ENCODE results near the gene PIEZO2.
"Not testable (repeated sequence)": the region's sequence is repeated elsewhere in the genome, so short reads cannot be mapped to it uniquely, and the experiment has no call there.

The PIEZO2 gene

GRCh38 chr18:10923551-10924070 is 225.8 kb downstream of the PIEZO2 start:
- DNase-seq = no peak

GRCh38 chr18:10923141-10923540 is 226.2 kb downstream of the PIEZO2 start:
- no peak for DNase-seq

DNA sequence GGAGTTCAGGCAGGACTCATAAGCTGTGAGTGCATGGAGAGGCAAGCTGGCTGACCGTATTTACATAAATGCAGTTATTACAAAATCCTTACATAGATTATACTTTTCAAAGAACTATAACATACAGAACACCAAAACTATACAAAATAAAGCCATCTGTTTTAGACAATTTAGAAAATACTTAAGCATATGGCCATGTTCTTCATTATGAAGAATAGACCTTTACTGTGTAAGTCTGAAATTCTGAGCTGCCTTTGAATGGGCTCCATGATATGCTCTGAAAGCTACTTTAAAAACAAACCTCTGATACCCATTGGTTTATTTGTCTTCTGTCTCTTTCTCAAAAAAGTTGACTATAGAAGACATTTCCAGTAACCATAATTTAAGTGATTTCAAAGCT is 226.7 kb downstream of the PIEZO2 start:
- not testable (repeated sequence) for DNase-seq

DNA sequence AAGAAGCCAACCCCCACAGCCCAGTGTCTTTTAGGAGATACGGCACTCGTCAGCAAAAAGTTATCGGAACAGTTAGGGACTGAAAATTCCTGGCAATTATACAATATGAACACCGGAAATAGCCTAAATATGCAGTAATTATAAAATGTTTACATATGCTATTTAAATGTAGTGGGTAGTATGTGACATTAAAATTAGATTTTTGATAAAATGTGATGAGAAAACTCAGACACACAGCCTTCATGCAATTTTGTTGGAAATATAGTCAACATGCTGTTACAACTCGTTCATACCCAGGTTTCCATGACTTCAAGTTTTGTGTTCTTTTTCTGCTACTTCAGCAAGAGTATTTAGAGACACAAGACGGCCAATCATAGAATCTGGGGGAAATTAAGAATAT is 229.1 kb downstream of the PIEZO2 start:
- not testable (repeated sequence) for DNase-seq

GRCh38 chr18:10919851-10920250 is 229.5 kb downstream of the PIEZO2 start:
- no peak for DNase-seq

- DNase-seq = no peak
Observed at GRCh38 chr18:10916865-10917264, 232.5 kb downstream of the PIEZO2 start.

GRCh38 chr18:10916387-10916786 is 233.0 kb downstream of the PIEZO2 start:
- DNase-seq = no peak

- not testable (repeated sequence) for DNase-seq
Observed at GRCh38 chr18:10915748-10916147, 233.6 kb downstream of the PIEZO2 start.

GRCh38 chr18:10914610-10915009 is 234.8 kb downstream of the PIEZO2 start:
- not testable (repeated sequence) for DNase-seq

GRCh38 chr18:10913919-10914318 is 235.4 kb downstream of the PIEZO2 start:
- DNase-seq = no peak

GRCh38 chr18:10912790-10913545 is 236.4 kb downstream of the PIEZO2 start:
- DNase-seq = no peak

DNA sequence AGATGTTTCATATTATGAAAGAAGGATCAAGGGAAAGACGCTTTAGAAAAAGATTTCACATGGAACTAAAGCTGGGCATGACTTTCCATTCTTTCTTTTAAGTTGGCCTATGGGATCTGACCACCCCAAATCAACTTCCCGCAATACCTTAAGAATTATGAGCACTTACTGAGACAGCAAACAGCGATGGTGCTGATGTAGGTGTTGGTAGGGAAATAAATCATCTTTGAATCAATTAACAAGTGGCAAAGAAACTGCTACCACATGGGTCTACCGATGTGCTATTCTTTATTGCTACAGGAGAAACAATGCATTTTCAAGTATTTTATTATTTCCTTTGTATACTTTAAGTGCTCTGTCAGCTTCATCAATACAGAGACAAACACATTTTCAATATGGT is 239.6 kb downstream of the PIEZO2 start:
- no peak for DNase-seq

DNA sequence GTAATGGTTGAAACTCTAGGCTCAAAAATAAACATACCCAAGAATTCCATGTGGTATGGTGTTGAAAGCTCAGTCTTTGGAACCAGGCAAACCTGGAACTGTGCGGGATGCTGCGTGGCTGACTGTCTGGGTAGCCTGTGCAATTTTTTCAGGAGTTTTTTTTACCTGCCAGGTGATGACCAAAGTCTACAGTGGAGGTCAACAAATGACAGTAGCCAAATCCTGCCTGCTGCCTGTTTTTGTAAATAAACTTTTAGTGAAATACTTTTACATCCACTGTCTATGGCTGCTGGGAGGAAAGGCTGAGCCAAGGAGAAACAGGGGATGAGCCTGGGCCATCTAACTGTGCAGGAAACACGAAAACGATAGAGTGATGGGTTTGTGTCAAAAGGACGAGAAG is 240.6 kb downstream of the PIEZO2 start:
- no peak for DNase-seq

DNA sequence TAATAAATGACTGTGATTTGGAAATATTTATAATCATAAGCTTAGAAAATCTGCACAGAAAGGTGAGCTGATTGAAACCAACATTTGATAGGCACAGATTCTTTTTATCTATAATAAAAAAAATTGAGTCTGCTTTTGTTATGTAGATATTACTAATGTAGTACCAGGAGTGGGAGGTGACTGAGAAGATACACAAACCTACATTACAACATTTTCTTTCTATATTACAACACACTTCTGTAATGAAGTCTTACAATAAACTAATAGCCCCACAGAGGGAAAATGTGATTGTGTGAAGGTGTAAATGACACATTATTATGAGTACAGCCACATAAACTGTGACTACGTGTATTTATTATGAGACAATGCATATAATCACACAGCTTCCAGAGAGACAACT is 241.6 kb downstream of the PIEZO2 start:
- DNase-seq = no peak

GRCh38 chr18:10901329-10901728 is 248.0 kb downstream of the PIEZO2 start:
- no peak for DNase-seq

DNA sequence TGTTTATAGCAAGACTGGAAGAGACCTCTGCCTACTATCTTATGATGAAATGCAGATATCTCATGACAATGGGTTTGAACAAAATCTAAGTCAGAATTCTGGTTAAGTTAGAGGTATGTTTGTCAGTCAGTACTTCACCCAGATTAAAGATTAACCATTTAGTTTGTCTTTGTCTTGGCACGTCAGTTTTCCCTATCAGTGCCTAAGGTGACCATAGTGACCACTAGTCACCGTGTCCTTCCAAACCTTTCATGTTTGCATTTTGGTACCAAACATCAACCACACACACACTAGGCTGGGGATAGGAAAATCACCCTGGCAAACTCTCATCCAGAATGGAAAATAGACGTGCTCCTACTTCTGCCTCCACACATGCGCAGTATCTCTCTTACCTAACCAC is 248.9 kb downstream of the PIEZO2 start:
- DNase-seq = no peak

DNA sequence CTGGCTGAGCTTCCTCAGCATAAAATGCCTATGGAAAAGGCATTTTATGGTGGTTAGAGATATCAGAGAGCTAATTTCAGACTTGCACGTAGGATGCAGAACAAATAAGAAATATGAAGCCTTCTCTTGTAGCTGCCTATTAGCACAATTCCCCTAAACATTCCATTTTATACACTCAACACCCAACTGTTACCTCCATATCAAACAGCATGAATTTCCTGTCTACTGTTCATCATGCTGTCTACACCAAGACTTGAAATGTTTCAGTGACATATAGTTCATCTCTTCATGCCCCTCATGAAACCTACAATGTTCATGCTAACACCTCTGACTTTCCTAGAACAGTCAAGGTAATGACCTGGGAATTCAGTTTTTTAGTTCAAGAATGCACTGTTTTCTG is 249.9 kb downstream of the PIEZO2 start:
- DNase-seq = no peak

DNA sequence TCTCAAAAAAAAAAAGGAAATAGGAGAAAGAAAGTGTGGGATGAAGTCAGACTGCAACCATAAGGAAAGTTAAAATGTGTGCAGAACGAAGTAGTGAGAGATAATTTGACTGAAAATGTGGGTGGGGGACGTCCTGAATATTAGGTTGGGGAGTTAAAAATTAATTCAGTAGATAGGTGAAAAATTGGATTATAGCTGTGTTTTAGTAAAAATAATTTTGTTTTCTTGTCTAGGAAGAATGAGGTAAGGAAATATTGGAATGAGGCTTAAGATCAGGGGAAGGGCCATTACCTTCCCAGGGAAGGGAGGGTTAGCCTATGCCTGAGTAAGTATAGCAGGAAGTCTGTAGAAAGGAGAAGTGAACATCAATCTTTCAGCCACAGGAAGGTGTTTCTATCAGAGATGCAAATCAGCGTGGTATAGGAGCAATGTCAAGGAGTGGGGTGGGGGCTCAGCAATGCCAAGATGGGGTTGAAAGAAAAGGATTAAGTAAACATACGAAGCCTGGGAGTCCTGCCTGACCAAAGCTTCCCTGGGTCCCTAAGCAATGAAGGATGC is 250.9 kb downstream of the PIEZO2 start:
- DNase-seq = no peak

- DNase-seq = no peak
Observed at GRCh38 chr18:10896851-10897250, 252.5 kb downstream of the PIEZO2 start.

DNA sequence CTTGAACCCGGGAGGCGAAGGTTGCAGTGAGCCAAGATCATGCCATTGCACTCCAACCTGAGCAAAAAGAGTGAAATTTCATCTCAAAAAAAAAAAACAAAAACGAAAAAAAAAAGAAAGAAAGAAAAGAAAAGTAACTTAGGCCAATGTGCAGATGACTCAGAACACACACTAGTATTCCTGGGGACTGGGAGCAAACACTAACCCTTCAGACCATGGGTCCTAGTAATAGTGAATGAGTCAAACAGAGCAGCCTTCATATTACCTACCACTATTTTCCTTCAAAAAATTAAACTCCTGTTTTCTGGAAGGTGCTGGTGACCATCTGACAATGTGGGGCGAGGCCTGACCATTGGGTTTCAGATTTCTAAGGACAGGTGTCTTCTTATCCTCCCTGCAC is 253.4 kb downstream of the PIEZO2 start:
- DNase-seq = no peak

DNA sequence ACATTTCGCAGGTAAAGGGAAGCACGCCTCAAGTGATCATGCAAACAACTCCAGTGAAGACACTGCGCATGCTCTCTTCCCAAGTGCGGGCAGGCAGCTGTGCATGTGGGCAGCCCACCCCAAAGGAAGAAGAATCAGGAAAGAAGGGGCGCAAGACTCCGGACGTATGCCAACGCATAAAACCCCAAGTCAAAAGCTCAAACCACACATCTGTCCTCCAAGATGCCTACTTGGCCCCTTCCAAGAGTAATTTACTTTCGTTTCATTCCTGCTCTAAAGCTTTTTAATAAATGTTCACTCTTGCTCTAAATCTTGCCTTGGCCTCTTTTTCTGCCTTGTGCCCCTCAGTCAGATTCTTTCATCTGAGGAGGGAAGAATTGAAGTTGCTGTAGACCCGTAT is 254.9 kb downstream of the PIEZO2 start:
- DNase-seq = no peak

DNA sequence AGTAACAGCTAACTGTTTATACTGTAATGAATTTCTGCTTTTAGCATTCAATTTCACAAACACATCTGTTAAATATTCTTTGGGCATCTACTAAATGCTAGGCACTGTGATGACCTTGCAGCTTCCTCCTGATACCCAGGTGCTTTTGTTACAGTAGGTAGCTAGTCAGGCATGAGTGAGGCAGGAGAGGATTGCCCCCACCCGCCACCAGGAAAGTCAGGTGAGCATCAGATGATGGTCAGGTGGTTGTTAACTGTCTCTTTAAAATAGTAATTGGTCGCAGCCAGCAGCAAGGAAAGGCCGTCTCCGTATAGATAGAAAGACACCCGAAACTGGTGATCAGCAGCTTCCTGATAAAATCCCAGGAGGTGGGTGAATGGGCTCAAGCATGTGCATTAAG is 255.6 kb downstream of the PIEZO2 start:
- DNase-seq = no peak

- DNase-seq = no peak
Observed at GRCh38 chr18:10893196-10893595, 256.2 kb downstream of the PIEZO2 start.

- peak in 1 of 3 donors; percentile 5 for DNase-seq
Observed at GRCh38 chr18:10892786-10893185, 256.6 kb downstream of the PIEZO2 start.

- DNase-seq = no peak
Observed at GRCh38 chr18:10890022-10890421, 259.3 kb downstream of the PIEZO2 start.

Data from suppressor macrophage treated with lipopolysaccharide for 1 hour (primary cell).